ENCODE measurements around the gene PRKN.

PRKN gene

DNA sequence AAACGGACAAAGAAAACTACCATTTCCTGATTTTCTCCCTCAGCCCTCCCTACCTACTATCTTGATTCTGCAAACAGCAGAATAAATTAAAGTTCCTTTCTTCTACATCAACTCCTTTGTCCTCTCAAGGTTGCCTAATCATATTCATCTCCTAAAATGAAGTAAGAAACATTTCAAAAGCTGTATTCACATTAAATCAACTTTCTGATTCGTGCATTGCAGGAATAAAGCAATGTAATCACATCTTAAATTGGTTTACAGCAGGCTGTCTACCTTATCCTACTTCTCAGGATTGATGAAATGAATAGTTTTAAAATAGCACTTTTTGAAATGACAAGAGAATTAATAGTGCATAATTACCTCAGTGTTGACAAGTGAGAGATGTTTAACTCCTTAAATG is 25.1 kb downstream of the PRKN start:
- Histone ChIP-seq H3K4me1 (ENCODE audit: insufficient read depth, low read length) (no peaks in the 10 kb centered on the region), H3K9me3 (ENCODE audit: control insufficient read depth, insufficient read depth, low read length) (no peaks in the 10 kb centered on the region), H3K9ac (ENCODE audit: low read depth, low read length) (no peak overlapping the region)

DNA sequence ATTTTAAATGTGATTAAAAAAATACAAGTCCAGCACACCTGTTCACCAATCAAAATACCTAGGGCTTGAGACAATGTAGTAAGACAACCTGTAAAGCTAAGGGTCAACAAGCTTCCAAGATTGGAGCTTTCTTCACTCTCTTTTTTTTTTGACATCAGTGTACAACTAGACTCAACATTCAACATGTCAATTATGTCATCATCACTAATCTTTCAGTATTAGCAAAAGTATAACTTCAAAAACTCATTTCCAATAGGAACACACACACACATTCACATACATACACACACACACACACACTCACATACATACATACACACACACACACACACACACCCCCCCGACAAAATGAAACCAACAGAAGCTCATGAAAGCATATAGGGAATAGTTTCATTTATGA is 26.0 kb downstream of the PRKN start:
- Histone ChIP-seq H3K36me3 (ENCODE audit: insufficient read depth, low read length) (no peaks in the 10 kb centered on the region), H3K4me1 (ENCODE audit: insufficient read depth, low read length) (no peaks in the 10 kb centered on the region), H3K9me3 (ENCODE audit: control insufficient read depth, insufficient read depth, low read length) (no peaks in the 10 kb centered on the region), H3K9ac (ENCODE audit: low read depth, low read length) (no peak overlapping the region)

More for the DNA sequence above, 25.1 kb downstream of the PRKN start:
- no peaks in the 10 kb centered on the region for H3K36me3 ChIP-seq (ENCODE audit: insufficient read depth, low read length)

DNA sequence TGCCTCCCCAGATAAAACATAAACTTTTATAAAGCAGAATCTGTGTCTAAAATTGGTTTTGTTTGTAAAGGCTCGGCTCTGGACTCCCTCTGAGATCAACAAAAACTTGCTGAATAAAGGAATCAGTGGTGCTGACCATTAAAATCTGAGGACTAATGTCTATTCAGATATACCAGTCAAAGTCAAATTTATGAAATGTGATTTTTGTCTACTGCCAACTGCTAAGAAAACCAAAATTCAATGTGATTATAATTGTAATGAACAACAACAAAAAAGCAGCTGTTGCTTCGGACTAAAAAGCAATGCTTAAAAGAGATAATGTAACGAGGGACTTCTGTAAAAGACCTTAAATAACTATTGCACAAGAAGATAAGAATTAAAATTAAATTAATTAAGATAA is 26.6 kb downstream of the PRKN start:
- no peaks in the 10 kb centered on the region for H3K9me3 ChIP-seq (ENCODE audit: control insufficient read depth, insufficient read depth, low read length)
- H3K4me1 ChIP-seq (ENCODE audit: insufficient read depth, low read length): no peaks in the 10 kb centered on the region
- H3K36me3 ChIP-seq (ENCODE audit: insufficient read depth, low read length): no peaks in the 10 kb centered on the region
- H3K9ac ChIP-seq (ENCODE audit: low read depth, low read length): no peak overlapping the region

DNA sequence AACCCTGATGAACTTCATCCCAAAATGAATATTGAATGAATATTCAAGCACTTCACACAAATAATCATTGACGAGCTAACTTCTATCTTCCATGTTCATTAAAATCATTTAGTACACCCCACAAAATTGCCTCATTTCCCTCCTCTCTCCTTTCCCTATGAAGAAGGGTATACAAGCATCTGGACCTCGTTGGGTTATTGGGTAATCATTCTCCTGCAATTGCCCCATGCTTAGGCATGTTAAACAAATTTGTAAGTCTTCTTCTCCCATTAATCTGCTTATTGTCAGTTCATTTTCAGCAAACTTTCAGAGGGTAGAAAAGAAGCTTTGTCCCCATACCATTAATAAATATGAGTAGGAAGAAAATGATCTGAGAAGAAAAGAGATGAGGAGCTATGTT is 27.6 kb downstream of the PRKN start:
- H3K9me3 ChIP-seq (ENCODE audit: control insufficient read depth, insufficient read depth, low read length): no peaks in the 10 kb centered on the region
- no peaks in the 10 kb centered on the region for H3K36me3 ChIP-seq (ENCODE audit: insufficient read depth, low read length)
- no peak overlapping the region for H3K9ac ChIP-seq (ENCODE audit: low read depth, low read length)
- no peaks in the 10 kb centered on the region for H3K4me1 ChIP-seq (ENCODE audit: insufficient read depth, low read length)

DNA sequence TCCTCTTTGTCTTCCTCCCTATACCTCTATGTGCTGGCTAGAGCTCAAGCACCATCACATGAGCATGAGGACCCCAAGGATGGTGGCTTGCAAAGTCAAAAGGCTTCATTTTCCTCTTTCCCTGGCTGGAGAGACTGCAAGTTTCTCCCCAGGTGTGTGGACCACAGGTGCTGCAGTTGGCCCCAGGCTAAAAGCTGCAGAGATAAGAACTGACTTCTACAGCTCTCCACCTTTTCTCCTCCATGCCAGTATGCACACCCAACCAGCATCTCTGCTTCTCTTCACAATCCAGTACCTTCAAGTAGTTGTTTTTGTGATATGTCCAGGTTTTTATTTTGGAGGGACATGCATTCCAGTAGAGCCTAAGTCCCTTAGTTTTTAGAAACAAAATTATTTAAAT is 29.1 kb downstream of the PRKN start:
- Histone ChIP-seq H3K9me3 (ENCODE audit: control insufficient read depth, insufficient read depth, low read length) (no peaks in the 10 kb centered on the region), H3K4me1 (ENCODE audit: insufficient read depth, low read length) (no peaks in the 10 kb centered on the region), H3K9ac (ENCODE audit: low read depth, low read length) (no peak overlapping the region), H3K36me3 (ENCODE audit: insufficient read depth, low read length) (no peaks in the 10 kb centered on the region)

DNA sequence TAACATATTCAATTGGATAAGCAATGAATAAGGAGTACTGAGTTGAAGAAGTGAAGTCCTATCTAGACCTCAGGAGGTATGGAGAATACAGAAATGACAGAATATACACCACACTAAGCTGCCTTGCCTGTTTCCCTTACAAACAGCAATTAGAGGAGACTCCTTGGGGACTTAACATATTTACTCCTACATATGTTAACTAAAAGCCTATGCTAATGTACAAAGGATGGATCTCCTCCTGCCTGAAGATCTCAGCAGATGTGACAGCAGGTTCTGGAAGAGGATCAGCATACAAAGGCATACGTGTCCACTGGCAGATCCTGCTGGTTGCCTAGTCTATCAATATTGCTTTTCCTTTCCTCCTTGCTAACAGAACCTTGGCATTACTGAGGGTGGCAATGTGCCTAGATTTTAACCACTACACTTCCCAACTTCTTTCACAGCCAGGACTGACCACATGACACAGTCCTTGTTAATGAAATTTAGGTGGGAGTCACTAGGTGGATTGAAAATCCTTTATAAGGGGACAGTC is 29.6 kb downstream of the PRKN start:
- H3K4me1 ChIP-seq (ENCODE audit: insufficient read depth, low read length): no peaks in the 10 kb centered on the region

DNA sequence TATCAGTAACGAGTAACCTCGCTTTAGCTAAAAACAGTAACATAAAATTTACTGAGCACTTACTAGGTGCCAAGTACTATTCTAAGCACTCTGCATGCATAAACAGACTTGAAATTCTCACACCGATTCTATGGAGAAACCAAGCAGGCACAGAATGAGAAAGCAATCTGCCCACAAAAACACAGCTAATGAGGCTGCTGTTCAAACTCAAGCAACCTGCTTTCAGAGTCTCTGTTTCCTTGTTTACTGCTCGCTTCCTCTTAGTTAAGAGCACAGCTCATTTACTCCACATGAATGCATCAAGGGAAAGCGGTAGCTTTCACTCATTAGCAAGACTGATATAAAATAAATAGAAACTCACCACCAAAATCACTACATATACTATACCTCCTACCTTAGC is 37.4 kb downstream of the PRKN start:
- no peak overlapping the region for H3K9ac ChIP-seq (ENCODE audit: low read depth, low read length)

More for the DNA sequence above, 29.6 kb downstream of the PRKN start:
- H3K36me3 ChIP-seq (ENCODE audit: insufficient read depth, low read length): no peaks in the 10 kb centered on the region
- H3K9me3 ChIP-seq (ENCODE audit: control insufficient read depth, insufficient read depth, low read length): no peaks in the 10 kb centered on the region
- H3K9ac ChIP-seq (ENCODE audit: low read depth, low read length): no peak overlapping the region

DNA sequence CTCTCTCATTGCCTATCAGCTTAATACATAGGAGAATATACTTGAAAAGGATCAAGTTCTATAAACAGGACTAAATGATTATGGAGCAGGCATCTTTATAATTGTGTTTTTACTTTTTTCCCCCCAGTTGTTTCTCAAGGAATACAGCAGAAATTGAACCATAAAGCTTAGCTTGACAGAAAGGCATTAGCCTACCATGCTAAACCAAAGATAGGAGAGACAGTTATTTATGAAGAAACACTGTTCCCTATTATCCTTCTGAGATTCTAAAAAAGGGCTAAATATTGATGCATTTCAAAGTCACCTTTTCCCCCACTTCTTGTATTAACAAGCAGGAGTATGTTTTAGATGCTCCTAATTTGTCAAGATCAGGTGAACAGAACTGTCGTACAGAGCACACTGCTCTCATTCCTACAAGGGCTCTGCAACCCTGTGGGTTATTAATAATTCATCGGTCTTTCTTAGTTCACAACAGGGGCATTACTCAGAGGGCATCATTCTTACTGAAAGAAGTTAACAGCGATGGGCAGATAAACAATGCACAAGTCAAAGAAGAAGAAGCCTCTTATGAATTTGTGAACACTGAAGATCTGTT is 38.7 kb downstream of the PRKN start:
- Histone ChIP-seq H3K9ac (ENCODE audit: low read depth, low read length) (no peak overlapping the region), H3K36me3 (ENCODE audit: insufficient read depth, low read length) (no peaks in the 10 kb centered on the region), H3K9me3 (ENCODE audit: control insufficient read depth, insufficient read depth, low read length) (no peaks in the 10 kb centered on the region), H3K4me1 (ENCODE audit: insufficient read depth, low read length) (peaks cover 14% of the 10 kb centered on the region; the same call in 1 of the 2 replicates)

More for the DNA sequence above, 37.4 kb downstream of the PRKN start:
- Histone ChIP-seq H3K4me1 (ENCODE audit: insufficient read depth, low read length) (peaks cover 14% of the 10 kb centered on the region; the same call in 1 of the 2 replicates), H3K9me3 (ENCODE audit: control insufficient read depth, insufficient read depth, low read length) (no peaks in the 10 kb centered on the region), H3K36me3 (ENCODE audit: insufficient read depth, low read length) (no peaks in the 10 kb centered on the region)

DNA sequence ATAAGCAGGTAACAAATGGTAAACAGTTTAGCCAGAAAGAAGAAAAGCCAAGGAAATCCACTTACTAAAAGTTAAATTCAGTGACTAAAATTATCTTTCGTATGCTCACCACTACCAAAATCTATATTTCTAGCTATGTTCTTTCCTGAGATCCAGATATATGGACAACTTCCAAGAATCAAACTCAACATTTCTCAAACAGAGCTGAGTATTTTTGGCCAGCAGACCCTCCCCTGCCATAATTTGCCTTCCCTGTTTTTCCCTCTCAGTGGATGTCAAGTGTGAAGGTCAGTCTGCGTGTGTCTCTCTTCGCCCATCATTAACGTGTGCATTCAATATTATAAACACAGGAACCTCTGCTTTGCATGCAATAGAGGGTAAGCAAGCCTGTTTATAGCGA is 42.0 kb downstream of the PRKN start:
- no peaks in the 10 kb centered on the region for H3K9me3 ChIP-seq (ENCODE audit: control insufficient read depth, insufficient read depth, low read length)
- H3K36me3 ChIP-seq (ENCODE audit: insufficient read depth, low read length): no peaks in the 10 kb centered on the region

DNA sequence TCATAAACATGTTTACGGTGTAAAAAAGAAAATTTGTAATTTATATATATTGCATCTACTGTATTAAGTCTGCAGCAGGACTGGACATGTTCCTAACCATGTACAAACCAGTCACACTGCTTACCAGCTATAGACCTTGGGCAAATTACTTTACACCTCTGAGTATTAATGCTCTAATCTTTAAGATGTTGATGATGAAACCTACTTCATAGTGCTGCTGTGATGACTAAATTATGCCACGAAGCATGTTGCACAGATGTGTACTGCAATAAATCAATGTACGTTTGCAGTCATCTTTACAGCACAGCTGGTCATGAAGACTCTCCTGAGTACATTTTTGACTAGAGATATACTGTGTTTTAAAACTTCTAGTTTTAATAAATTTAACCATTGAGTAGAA is 42.6 kb downstream of the PRKN start:
- no peak overlapping the region for H3K9ac ChIP-seq (ENCODE audit: low read depth, low read length)
- no peaks in the 10 kb centered on the region for H3K36me3 ChIP-seq (ENCODE audit: insufficient read depth, low read length)
- no peaks in the 10 kb centered on the region for H3K9me3 ChIP-seq (ENCODE audit: control insufficient read depth, insufficient read depth, low read length)
- H3K4me1 ChIP-seq (ENCODE audit: insufficient read depth, low read length): peaks cover 9% of the 10 kb centered on the region; the same call in 1 of the 2 replicates

More for the DNA sequence above, 42.0 kb downstream of the PRKN start:
- peaks cover 14% of the 10 kb centered on the region; the same call in 1 of the 2 replicates for H3K4me1 ChIP-seq (ENCODE audit: insufficient read depth, low read length)
- no peak overlapping the region for H3K9ac ChIP-seq (ENCODE audit: low read depth, low read length)

DNA sequence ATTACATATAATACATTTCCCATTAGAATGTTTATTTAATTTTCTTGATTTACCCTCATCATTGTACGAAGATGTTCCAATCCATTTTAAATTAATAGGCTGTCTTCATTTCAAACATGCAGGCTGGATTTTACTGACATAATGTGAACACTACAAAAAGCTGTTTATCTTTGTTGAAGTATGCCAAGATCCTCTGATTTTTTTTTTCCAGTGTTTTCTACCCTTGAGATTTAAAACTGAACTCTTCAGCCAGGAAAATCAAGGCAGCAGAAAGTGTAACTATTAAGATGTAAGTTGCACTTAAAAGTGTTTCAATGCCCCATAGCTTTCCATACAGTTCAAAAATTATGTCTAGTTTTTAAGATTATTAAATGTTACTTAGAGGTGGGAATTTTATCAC is 43.5 kb downstream of the PRKN start:
- Histone ChIP-seq H3K4me1 (ENCODE audit: insufficient read depth, low read length) (no peaks in the 10 kb centered on the region; the same call in 1 of the 2 replicates), H3K9ac (ENCODE audit: low read depth, low read length) (no peak overlapping the region), H3K36me3 (ENCODE audit: insufficient read depth, low read length) (no peaks in the 10 kb centered on the region), H3K9me3 (ENCODE audit: control insufficient read depth, insufficient read depth, low read length) (no peaks in the 10 kb centered on the region)

DNA sequence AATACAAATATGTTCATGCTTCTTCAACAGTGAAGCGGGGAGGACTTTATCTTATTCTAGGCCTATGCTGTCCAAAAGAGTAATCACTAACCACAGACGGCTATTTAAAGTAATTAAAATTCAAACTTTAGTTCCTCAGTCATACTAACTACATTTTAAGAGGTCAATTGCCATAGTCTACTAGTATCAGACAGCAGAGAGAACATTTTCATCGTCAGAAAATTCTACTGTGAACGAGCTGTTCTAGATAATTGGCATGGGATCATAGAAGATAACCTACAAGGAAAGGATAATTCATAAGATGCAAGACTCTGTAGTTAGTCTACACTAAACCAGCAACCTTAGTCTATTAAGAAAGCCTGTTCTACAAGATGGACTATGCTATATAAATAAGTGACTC is 44.4 kb downstream of the PRKN start:
- H3K9ac ChIP-seq (ENCODE audit: low read depth, low read length): no peak overlapping the region
- H3K9me3 ChIP-seq (ENCODE audit: control insufficient read depth, insufficient read depth, low read length): no peaks in the 10 kb centered on the region
- H3K4me1 ChIP-seq (ENCODE audit: insufficient read depth, low read length): no peaks in the 10 kb centered on the region
- H3K36me3 ChIP-seq (ENCODE audit: insufficient read depth, low read length): no peaks in the 10 kb centered on the region

DNA sequence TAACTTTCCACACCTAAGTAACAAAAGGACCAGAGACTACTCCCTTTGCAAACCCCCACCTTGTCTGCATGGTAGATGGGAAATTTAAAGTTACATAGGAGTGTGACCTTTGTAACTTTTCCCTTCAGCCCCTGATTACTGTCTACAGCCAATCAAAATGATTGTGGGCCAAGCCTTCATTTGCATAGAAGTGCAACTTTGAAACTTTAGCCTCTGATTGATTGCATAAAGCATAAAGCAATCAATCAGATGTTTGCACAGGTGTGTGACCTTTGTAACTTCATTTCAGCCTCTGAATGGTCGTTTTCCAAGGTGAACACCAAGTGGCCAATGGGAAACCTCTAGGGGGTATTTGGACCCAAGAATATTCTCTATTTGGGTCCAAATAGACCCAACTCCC is 46.1 kb downstream of the PRKN start:
- H3K9ac ChIP-seq (ENCODE audit: low read depth, low read length): no peak overlapping the region
- no peaks in the 10 kb centered on the region for H3K9me3 ChIP-seq (ENCODE audit: control insufficient read depth, insufficient read depth, low read length)
- H3K36me3 ChIP-seq (ENCODE audit: insufficient read depth, low read length): no peaks in the 10 kb centered on the region
- H3K4me1 ChIP-seq (ENCODE audit: insufficient read depth, low read length): no peaks in the 10 kb centered on the region

DNA sequence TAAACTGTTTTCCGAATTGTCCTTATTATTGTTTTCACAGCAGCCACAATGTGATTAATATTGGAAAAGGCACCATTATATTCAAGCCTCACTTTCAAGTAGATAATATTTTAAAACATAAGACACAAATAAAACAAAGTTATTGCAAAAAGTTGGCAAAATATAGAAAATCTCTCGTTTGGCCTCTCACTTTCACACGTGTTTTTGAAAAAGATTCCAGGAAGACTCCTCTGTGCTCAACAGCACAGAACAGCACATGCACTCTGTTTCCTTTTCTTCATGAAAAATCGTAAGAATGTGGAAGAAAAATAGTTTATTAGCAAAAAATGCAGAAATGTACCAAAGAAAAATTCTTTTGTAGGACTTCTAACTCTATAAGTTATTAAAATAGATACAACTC is 46.7 kb downstream of the PRKN start:
- Histone ChIP-seq H3K4me1 (ENCODE audit: insufficient read depth, low read length) (no peaks in the 10 kb centered on the region), H3K9ac (ENCODE audit: low read depth, low read length) (no peak overlapping the region), H3K9me3 (ENCODE audit: control insufficient read depth, insufficient read depth, low read length) (no peaks in the 10 kb centered on the region), H3K36me3 (ENCODE audit: insufficient read depth, low read length) (no peaks in the 10 kb centered on the region)

DNA sequence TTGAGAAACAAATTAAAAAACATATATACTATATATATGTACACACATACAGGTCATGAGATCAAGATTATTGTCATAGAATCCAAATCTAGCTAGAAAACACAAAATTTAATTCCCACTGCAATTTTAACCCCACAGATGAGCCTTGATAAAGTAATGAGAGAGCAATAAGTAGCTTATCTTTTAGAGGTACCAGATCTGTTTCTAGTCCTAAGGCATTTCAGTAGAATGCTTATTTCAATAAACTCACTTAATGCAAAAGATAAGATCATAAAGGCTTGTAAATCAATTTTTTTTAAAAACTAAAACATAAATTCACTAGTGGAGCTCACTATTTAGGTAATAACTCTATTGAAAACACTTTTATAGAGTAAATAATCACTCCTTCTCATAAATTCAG is 47.2 kb downstream of the PRKN start:
- Histone ChIP-seq H3K36me3 (ENCODE audit: insufficient read depth, low read length) (no peaks in the 10 kb centered on the region), H3K4me1 (ENCODE audit: insufficient read depth, low read length) (no peaks in the 10 kb centered on the region), H3K9me3 (ENCODE audit: control insufficient read depth, insufficient read depth, low read length) (no peaks in the 10 kb centered on the region), H3K9ac (ENCODE audit: low read depth, low read length) (no peak overlapping the region)
